Neural cell (in vitro differentiated cells): ENCODE measurements around the gene EID2.

ENCODE experiments used
- EP300 ChIP-seq: fragments of 450-650 bp; conservative IDR thresholded peaks from 2 replicates; pipeline ENCODE4 v1.6.1; 2014; ENCODE audit warnings: antibody characterized with exemption, mild to moderate bottlenecking, moderate library complexity; ENCODE audit not compliant: poor library complexity, severe bottlenecking
- EZH2 ChIP-seq: fragments of 200-600, 300-800 bp; shearing (Covaris generic), sonication (generic); IDR thresholded peaks from 2 replicates; pipeline ENCODE4 v1.6.1; 2014; ENCODE audit warnings: antibody characterized with exemption, low read length, borderline replicate concordance, mild to moderate bottlenecking; ENCODE audit not compliant: insufficient read depth, poor library complexity, severe bottlenecking
- MXI1 ChIP-seq: fragments of 450-650 bp; conservative IDR thresholded peaks from 2 replicates; pipeline ENCODE4 v1.6.1; 2014; ENCODE audit warnings: antibody characterized with exemption, mild to moderate bottlenecking; ENCODE audit not compliant: poor library complexity, severe bottlenecking
- POLR2AphosphoS5 ChIP-seq: IDR thresholded peaks from 2 replicates; pipeline ENCODE4 v1.6.1; 2012
- RAD21 ChIP-seq: fragments of 450-650 bp; conservative IDR thresholded peaks from 2 replicates; pipeline ENCODE4 v1.6.1; 2014; ENCODE audit warnings: antibody characterized with exemption, mild to moderate bottlenecking, moderate library complexity
- REST ChIP-seq: IDR thresholded peaks from 2 replicates; pipeline ENCODE4 v1.6.1; 2012; ENCODE audit warnings: borderline replicate concordance
- TAF1 ChIP-seq: IDR thresholded peaks from 2 replicates; pipeline ENCODE4 v1.6.1; 2012; ENCODE audit warnings: low read depth
- TF ChIP-seq, protein P1 (sequence below): fragments of 450-650 bp; IDR thresholded peaks from 2 replicates; pipeline ENCODE4 v1.5.1; 2014; ENCODE audit warnings: antibody characterized with exemption, mild to moderate bottlenecking, moderate library complexity; ENCODE audit not compliant: poor library complexity, severe bottlenecking

DNA sequence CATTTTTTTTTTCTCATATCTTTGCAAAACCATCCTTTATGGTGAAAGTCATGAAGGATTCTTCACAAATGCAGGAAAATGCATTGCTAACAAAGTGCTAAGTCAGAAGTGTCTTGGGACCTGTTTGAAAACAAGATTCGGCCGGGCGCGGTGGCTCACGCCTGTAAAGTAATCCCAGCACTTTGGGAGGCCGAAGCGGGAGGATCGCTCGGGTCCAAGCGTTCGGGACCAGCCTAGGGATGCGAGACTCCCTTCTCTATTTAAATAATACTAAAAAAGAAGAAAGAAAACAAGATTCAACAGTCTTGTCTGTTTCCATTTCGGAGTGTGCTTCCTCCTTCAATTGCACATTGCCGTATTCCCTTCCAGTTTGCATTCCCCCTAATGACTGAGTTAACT, 8.1 kb downstream of the EID2 start:
- TF ChIP-seq, protein P1, sequence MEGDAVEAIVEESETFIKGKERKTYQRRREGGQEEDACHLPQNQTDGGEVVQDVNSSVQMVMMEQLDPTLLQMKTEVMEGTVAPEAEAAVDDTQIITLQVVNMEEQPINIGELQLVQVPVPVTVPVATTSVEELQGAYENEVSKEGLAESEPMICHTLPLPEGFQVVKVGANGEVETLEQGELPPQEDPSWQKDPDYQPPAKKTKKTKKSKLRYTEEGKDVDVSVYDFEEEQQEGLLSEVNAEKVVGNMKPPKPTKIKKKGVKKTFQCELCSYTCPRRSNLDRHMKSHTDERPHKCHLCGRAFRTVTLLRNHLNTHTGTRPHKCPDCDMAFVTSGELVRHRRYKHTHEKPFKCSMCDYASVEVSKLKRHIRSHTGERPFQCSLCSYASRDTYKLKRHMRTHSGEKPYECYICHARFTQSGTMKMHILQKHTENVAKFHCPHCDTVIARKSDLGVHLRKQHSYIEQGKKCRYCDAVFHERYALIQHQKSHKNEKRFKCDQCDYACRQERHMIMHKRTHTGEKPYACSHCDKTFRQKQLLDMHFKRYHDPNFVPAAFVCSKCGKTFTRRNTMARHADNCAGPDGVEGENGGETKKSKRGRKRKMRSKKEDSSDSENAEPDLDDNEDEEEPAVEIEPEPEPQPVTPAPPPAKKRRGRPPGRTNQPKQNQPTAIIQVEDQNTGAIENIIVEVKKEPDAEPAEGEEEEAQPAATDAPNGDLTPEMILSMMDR, result no peak
- TF ChIP-seq EZH2, result no peak
- TF ChIP-seq EP300, result no peak
- no peak for TF ChIP-seq MXI1
- no peak for TF ChIP-seq RAD21
- TF ChIP-seq POLR2AphosphoS5, result no peak
- TF ChIP-seq TAF1, result no peak
- no peak for TF ChIP-seq REST
